ENCODE measurements around the gene TBC1D7.

GRCh38 chr6:13278164-13278563 is 50.2 kb downstream of the TBC1D7 start:
- TF ChIP-seq CTCF (conservative IDR thresholded peaks at IDR 0.05): peak; percentile 22; the same call in 1 of the 2 replicates
- no peak for TF ChIP-seq EZH2 (IDR thresholded peaks at IDR 0.05; ENCODE audit: low read depth)

All from PC-9 (cell line).